Hepatocyte (in vitro differentiated cells): ENCODE measurements around the gene PCDHGA10. TPM values are rescaled to one million over a fixed set of nuclear protein-coding genes. Genes with fewer than 3 reads are reported as not detected.
"Not testable (repeated sequence)": the region's sequence is repeated elsewhere in the genome, so short reads cannot be mapped to it uniquely, and the experiment has no call there.

Experiments used
- DNase-seq: peaks from one replicate; pipeline ENCODE4 v3.0.0-alpha.2; 2016; ENCODE audit warnings: low spot score
- H2AFZ ChIP-seq: fragments of 200-600 bp; sonication (generic); 2 replicates; pipeline ENCODE4 v1.6.0; 2016; ENCODE audit warnings: antibody characterized with exemption, mild to moderate bottlenecking
- H3K27ac ChIP-seq: fragments of 200-600 bp; sonication (generic); 2 replicates; pipeline ENCODE4 v1.5.1; 2016; ENCODE audit warnings: mild to moderate bottlenecking
- H3K27me3 ChIP-seq: fragments of 200-600 bp; sonication (generic); 2 replicates; pipeline ENCODE4 v1.6.1; 2016
- H3K36me3 ChIP-seq: fragments of 200-600 bp; sonication (generic); replicated peaks from 2 replicates; pipeline ENCODE4 v1.5.1; 2016; ENCODE audit warnings: low read depth; ENCODE audit not compliant: insufficient read depth
- H3K4me1 ChIP-seq: fragments of 200-600 bp; sonication (generic); 2 replicates; pipeline ENCODE4 v1.5.1; 2016; ENCODE audit warnings: mild to moderate bottlenecking, moderate library complexity; ENCODE audit not compliant: insufficient read depth
- H3K4me2 ChIP-seq: fragments of 200-600 bp; sonication (generic); 2 replicates; pipeline ENCODE4 v1.6.0; 2016
- H3K4me3 ChIP-seq: fragments of 200-600 bp; sonication (generic); 2 replicates; pipeline ENCODE4 v1.5.1; 2016; ENCODE audit warnings: mild to moderate bottlenecking
- H3K79me2 ChIP-seq: fragments of 200-600 bp; sonication (generic); 2 replicates; pipeline ENCODE4 v1.6.0; 2017; ENCODE audit warnings: mild to moderate bottlenecking
- H3K9me2 ChIP-seq: fragments of 200-600 bp; sonication (generic); replicated peaks from 2 replicates; pipeline ENCODE4 v1.6.0; 2017; ENCODE audit warnings: mild to moderate bottlenecking; ENCODE audit not compliant: insufficient read depth
- H3K9me3 ChIP-seq: fragments of 200-600 bp; sonication (generic); 2 replicates; pipeline ENCODE4 v1.5.1; 2016; ENCODE audit warnings: low read depth, mild to moderate bottlenecking
- H4K20me1 ChIP-seq: fragments of 200-600 bp; sonication (generic); 2 replicates; pipeline ENCODE4 v1.6.0; 2016; ENCODE audit warnings: mild to moderate bottlenecking; ENCODE audit not compliant: insufficient read depth, poor library complexity, severe bottlenecking
- CTCF ChIP-seq: fragments of 200-600 bp; sonication (generic); IDR thresholded peaks from 2 replicates; pipeline ENCODE4 v1.5.1; 2016; ENCODE audit warnings: antibody characterized with exemption, mild to moderate bottlenecking; ENCODE audit not compliant: poor library complexity
- EZH2 ChIP-seq: fragments of 200-600 bp; sonication (generic); IDR thresholded peaks from 2 replicates; pipeline ENCODE4 v1.6.1; 2016; ENCODE audit warnings: antibody characterized with exemption, mild to moderate bottlenecking, borderline replicate concordance
- EZH2phosphoT487 ChIP-seq: fragments of 200-600 bp; sonication (generic); IDR thresholded peaks from one replicate; pipeline ENCODE4 v1.6.1; 2018; ENCODE audit warnings: antibody characterized with exemption, mild to moderate bottlenecking, low read depth, moderate library complexity; ENCODE audit not compliant: unreplicated experiment, severe bottlenecking
- WGBS: methylation state at CpG from one replicate; pipeline ENCODE4 v1.1.6; 2016; ENCODE audit warnings: low lambda C conversion rate; ENCODE audit errors: missing lambda C conversion rate; 5-methylcytosine and 5-hydroxymethylcytosine counted together
- polyA plus RNA-seq: library from polyadenylated mRNA; unstranded; fragments of >200 nt; fragmentation: Nextera tagmentation; extraction: Ambion mirVana; gene quantifications from 2 replicates; pipeline ENCODE4 v1.2.1, GENCODE V29; 2016
- total RNA-seq: library from RNA; depleted of rRNA; stranded (reverse); fragments of >200 nt; gene quantifications from 2 replicates; pipeline ENCODE4 v1.2.3, GENCODE V29; 2014

PCDHGA10 gene
- total and polyA plus RNA-seq, 2 experiments from 2014 or later, result 3.0 to 6.7 TPM

GRCh38 chr5:141374627-141375026 lies 38.2 kb upstream of the PCDHGA10 start:
- Histone ChIP-seq H3K36me3 (no peaks in the 10 kb centered on the region), H3K4me3 (no peak overlapping the region), H4K20me1 (no peaks in the 10 kb centered on the region), H3K79me2 (no peaks in the 10 kb centered on the region), H3K27me3 (no peaks in the 10 kb centered on the region), H2AFZ (no peak overlapping the region), H3K9me2 (no peaks in the 10 kb centered on the region), H3K4me1 (no peaks in the 10 kb centered on the region), H3K27ac (no peak overlapping the region), H3K9me3 (no peaks in the 10 kb centered on the region), H3K4me2 (no peak overlapping the region)
- TF ChIP-seq EZH2 (no peak), EZH2phosphoT487 (no peak), CTCF (no peak)
- 94% methylated on average over 14 of the region's 14 CpGs for WGBS
- DNase-seq, result no peak

- not testable (repeated sequence) for H3K79me2 ChIP-seq, H3K27ac ChIP-seq, H3K27me3 ChIP-seq, H4K20me1 ChIP-seq, DNase-seq, H3K4me1 ChIP-seq, H3K9me3 ChIP-seq, H3K9me2 ChIP-seq, H3K36me3 ChIP-seq, H3K4me2 ChIP-seq, H3K4me3 ChIP-seq, H2AFZ ChIP-seq
- WGBS, result 97% methylated on average over 31 of the region's 48 CpGs
These were observed 37.2 kb upstream of the PCDHGA10 start for GRCh38 chr5:141375444-141376155.

DNA sequence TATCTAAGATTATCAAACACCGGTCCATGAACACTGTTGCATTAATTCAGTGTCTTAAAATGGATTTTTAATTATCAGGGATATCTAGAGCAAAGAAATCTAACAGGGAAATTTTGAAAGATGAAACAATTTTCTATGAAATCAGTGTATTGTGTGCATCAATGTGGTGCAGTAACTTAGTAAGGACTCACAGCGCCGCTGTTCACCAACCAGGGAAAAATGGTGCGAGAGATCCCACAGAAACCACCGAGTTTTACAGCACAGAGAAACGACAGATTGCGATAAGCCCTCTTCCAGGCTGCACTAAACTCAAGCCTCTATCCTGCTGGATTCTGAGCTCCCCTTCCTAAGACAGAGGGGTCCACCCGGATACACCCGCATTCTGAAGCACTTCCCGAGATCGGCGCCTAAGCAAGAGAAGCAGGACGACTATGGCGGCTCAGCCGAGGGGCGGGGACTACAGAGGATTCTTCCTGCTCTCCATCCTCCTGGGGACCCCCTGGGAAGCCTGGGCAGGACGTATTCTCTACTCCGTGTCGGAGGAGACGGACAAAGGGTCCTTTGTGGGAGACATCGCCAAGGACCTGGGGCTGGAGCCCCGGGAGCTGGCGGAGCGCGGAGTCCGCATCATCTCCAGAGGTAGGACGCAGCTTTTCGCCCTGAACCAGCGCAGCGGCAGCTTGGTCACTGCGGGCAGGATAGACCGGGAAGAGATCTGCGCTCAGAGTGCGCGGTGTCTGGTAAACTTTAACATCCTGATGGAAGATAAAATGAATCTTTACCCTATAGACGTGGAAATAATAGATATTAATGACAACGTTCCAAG lies 30.1 kb upstream of the PCDHGA10 start, which contains the start of gene PCDHGA7:
Gene PCDHGA7, plus strand, starts transcription at position 274 of the 826 bp plus-strand sequence. Its CDS starts 158 bp downstream, at position 432.
- 95% methylated on average over 37 of the region's 37 CpGs for WGBS
- Histone ChIP-seq H2AFZ (no peak within 1 kb of the TSS), H3K79me2 (no peaks in the 10 kb centered on the region), H4K20me1 (no peaks in the 10 kb centered on the region), H3K4me3 (no peak within 1 kb of the TSS), H3K27me3 (no peaks in the 10 kb centered on the region), H3K4me2 (no peak within 1 kb of the TSS), H3K9me3 (no peaks in the 10 kb centered on the region), H3K27ac (no peak within 1 kb of the TSS), H3K4me1 (no peaks in the 10 kb centered on the region), H3K36me3 (no peaks in the 10 kb centered on the region), H3K9me2 (no peaks in the 10 kb centered on the region)
- DNase-seq, result no peak
- no peak for TF ChIP-seq EZH2
- no peak for TF ChIP-seq EZH2phosphoT487
- TF ChIP-seq CTCF, result no peak

GRCh38 chr5:141383345-141383744 lies 29.4 kb upstream of the PCDHGA10 start:
- TF ChIP-seq CTCF (no peak), EZH2 (no peak), EZH2phosphoT487 (no peak)
- no peaks in the 10 kb centered on the region for H3K79me2 ChIP-seq
- no peak overlapping the region for H3K4me3 ChIP-seq
- no peaks in the 10 kb centered on the region for H3K27me3 ChIP-seq
- 96% methylated on average over 21 of the region's 21 CpGs for WGBS
- no peaks in the 10 kb centered on the region for H4K20me1 ChIP-seq
- no peak overlapping the region for H3K27ac ChIP-seq
- no peak overlapping the region for H2AFZ ChIP-seq
- H3K9me2 ChIP-seq, result no peaks in the 10 kb centered on the region
- peaks cover 1% of the 10 kb centered on the region for H3K9me3 ChIP-seq
- no peak overlapping the region for H3K4me2 ChIP-seq
- DNase-seq, result no peak
- H3K36me3 ChIP-seq, result no peaks in the 10 kb centered on the region
- no peaks in the 10 kb centered on the region for H3K4me1 ChIP-seq
